ENCODE results near the gene ZNF236. TPM values are rescaled to one million over a fixed set of nuclear protein-coding genes. Genes with fewer than 3 reads are reported as not detected.

ZNF236 gene
- total RNA-seq, 4 donors from 2014 or later, result 13.4 to 38.0 (median 15.1) TPM

GRCh38 chr18:76967721-76968472 lies 145.5 kb downstream of the ZNF236 start:
- no peak overlapping the region for H3K27ac ChIP-seq
- no peak for DNase-seq (ENCODE audit: low spot score in 2 of 2)
- H3K4me3 ChIP-seq, result no peak overlapping the region
- H3K27me3 ChIP-seq, result no peaks in the 10 kb centered on the region
- WGBS, result 66% methylated on average over 17 of the region's 17 CpGs
- H3K4me1 ChIP-seq, result peaks cover 3% of the 10 kb centered on the region
- peaks cover 18% of the 10 kb centered on the region for H3K36me3 ChIP-seq
- no peaks in the 10 kb centered on the region for H3K9me3 ChIP-seq
- TF ChIP-seq POLR2AphosphoS5 (IDR thresholded peaks at IDR 0.05), result no peak
- TF ChIP-seq POLR2A (IDR thresholded peaks at IDR 0.05), result no peak
- no peak for TF ChIP-seq CTCF (IDR thresholded peaks at IDR 0.05)
- TF ChIP-seq EP300 (IDR thresholded peaks at IDR 0.05), result no peak

GRCh38 chr18:76970770-76971559 lies 148.6 kb downstream of the ZNF236 start:
- 90% methylated on average over 11 of the region's 11 CpGs for WGBS
- H3K27ac ChIP-seq, result no peak overlapping the region
- no peak for DNase-seq (ENCODE audit: low spot score in 2 of 2)
- H3K9me3 ChIP-seq, result no peaks in the 10 kb centered on the region
- peaks cover 15% of the 10 kb centered on the region for H3K36me3 ChIP-seq
- H3K4me3 ChIP-seq, result no peak overlapping the region
- no peaks in the 10 kb centered on the region for H3K27me3 ChIP-seq
- peaks cover 8% of the 10 kb centered on the region for H3K4me1 ChIP-seq
- TF ChIP-seq EP300 (IDR thresholded peaks at IDR 0.05) (no peak), POLR2AphosphoS5 (IDR thresholded peaks at IDR 0.05) (no peak), CTCF (IDR thresholded peaks at IDR 0.05) (no peak), POLR2A (IDR thresholded peaks at IDR 0.05) (no peak)

- Histone ChIP-seq H3K4me1 (peaks cover 9% of the 10 kb centered on the region), H3K36me3 (peaks cover 14% of the 10 kb centered on the region), H3K4me3 (no peak overlapping the region), H3K27ac (no peak overlapping the region), H3K27me3 (no peaks in the 10 kb centered on the region), H3K9me3 (no peaks in the 10 kb centered on the region)
- WGBS, result 71% methylated on average over 6 of the region's 6 CpGs
- DNase-seq (ENCODE audit: low spot score in 2 of 2), result no peak
- TF ChIP-seq EP300 (IDR thresholded peaks at IDR 0.05), result no peak
- TF ChIP-seq POLR2AphosphoS5 (IDR thresholded peaks at IDR 0.05), result no peak
- TF ChIP-seq CTCF (IDR thresholded peaks at IDR 0.05), result no peak
- no peak for TF ChIP-seq POLR2A (IDR thresholded peaks at IDR 0.05)
These were observed 149.9 kb downstream of the ZNF236 start for GRCh38 chr18:76972241-76972640.

GRCh38 chr18:76972846-76973519 lies 150.6 kb downstream of the ZNF236 start:
- WGBS, result 46% methylated on average over 13 of the region's 13 CpGs
- H3K9me3 ChIP-seq, result no peaks in the 10 kb centered on the region

More at GRCh38 chr18:76972846-76973519, 150.6 kb downstream of the ZNF236 start:
- no peaks in the 10 kb centered on the region for H3K27me3 ChIP-seq
- TF ChIP-seq POLR2AphosphoS5 (IDR thresholded peaks at IDR 0.05), result no peak
- TF ChIP-seq CTCF (IDR thresholded peaks at IDR 0.05), result no peak
- no peak for TF ChIP-seq POLR2A (IDR thresholded peaks at IDR 0.05)
- TF ChIP-seq EP300 (IDR thresholded peaks at IDR 0.05), result no peak
- peaks cover 15% of the 10 kb centered on the region for H3K4me1 ChIP-seq
- DNase-seq (ENCODE audit: low spot score in 2 of 2), result no peak
- no peak overlapping the region for H3K27ac ChIP-seq
- H3K4me3 ChIP-seq, result no peak overlapping the region
- peaks cover 13% of the 10 kb centered on the region for H3K36me3 ChIP-seq

All from suprapubic skin (tissue), 4 donors.